Activated CD4-positive, alpha-beta T cell treated with anti-CD3 and anti-CD28 coated beads, Interleukin-2, amount 10 ng/mL, durations not matched to agents 24 days and 14 days (primary cell): ENCODE results near the gene CREB5. TPM values are rescaled to one million over a fixed set of nuclear protein-coding genes. Genes with fewer than 3 reads are reported as not detected.
"Not testable (repeated sequence)": the region's sequence is repeated elsewhere in the genome, so short reads cannot be mapped to it uniquely, and the experiment has no call there.

ENCODE experiments used
- DNase-seq: peaks from one replicate; pipeline ENCODE4 v3.0.0; 2022
- H3K27ac Mint-ChIP-seq: one replicate; pipeline ENCODE4 v1.8.0; 2022; ENCODE audit warnings: mild to moderate bottlenecking, mixed read lengths
- H3K27me3 Mint-ChIP-seq: one replicate; pipeline ENCODE4 v1.8.0; 2022; ENCODE audit warnings: mixed read lengths
- H3K36me3 Mint-ChIP-seq: one replicate; pipeline ENCODE4 v1.8.0; 2022; ENCODE audit warnings: low read depth, mild to moderate bottlenecking, mixed read lengths
- H3K4me1 Mint-ChIP-seq: one replicate; pipeline ENCODE4 v1.8.0; 2021; ENCODE audit warnings: mixed read lengths
- H3K4me3 Mint-ChIP-seq: one replicate; pipeline ENCODE4 v1.8.0; 2022; ENCODE audit warnings: mild to moderate bottlenecking, moderate library complexity, mixed read lengths
- H3K9me3 Mint-ChIP-seq: one replicate; pipeline ENCODE4 v1.8.0; 2021; ENCODE audit warnings: mixed read lengths
- intact Hi-C: fragments of 100-400 bp; cut with micrococcal nuclease; formaldehyde crosslinking; loops from one replicate; pipeline ENCODE4 v1.15.1; 2023
- total RNA-seq: library from RNA; stranded (reverse); gene quantifications from 2 replicates; pipeline ENCODE4 v1.2.3, GENCODE V29; 2022

The CREB5 gene
- total RNA-seq, 1 donor from 2014 or later: not detected

DNA sequence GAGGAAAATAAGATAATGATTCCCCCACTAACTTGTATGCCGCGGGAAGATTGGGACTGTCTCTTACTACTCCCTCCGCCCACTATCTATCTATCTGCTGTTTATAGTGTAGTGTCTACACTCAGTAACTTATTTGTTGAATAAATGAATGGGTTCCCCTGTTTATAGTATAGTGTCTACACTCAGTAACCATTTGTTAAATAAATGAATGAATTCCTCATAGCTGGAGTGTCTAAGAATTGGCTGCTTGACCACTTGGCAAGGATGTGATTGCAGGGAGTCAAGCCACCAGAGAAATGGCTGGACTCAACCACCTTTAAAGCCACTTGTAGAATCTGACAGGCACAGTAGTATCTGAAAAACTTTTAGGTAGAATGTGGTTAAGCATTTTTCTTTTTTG lies 398.7 kb downstream of the CREB5 start:
- intact Hi-C loops: no loop called here
- no peak for DNase-seq
- H3K27ac Mint-ChIP-seq: no peak overlapping the region
- H3K4me1 Mint-ChIP-seq: no peaks in the 10 kb centered on the region
- no peaks in the 10 kb centered on the region for H3K36me3 Mint-ChIP-seq
- H3K4me3 Mint-ChIP-seq: no peak overlapping the region
- H3K9me3 Mint-ChIP-seq: no peaks in the 10 kb centered on the region
- H3K27me3 Mint-ChIP-seq: no peaks in the 10 kb centered on the region

DNA sequence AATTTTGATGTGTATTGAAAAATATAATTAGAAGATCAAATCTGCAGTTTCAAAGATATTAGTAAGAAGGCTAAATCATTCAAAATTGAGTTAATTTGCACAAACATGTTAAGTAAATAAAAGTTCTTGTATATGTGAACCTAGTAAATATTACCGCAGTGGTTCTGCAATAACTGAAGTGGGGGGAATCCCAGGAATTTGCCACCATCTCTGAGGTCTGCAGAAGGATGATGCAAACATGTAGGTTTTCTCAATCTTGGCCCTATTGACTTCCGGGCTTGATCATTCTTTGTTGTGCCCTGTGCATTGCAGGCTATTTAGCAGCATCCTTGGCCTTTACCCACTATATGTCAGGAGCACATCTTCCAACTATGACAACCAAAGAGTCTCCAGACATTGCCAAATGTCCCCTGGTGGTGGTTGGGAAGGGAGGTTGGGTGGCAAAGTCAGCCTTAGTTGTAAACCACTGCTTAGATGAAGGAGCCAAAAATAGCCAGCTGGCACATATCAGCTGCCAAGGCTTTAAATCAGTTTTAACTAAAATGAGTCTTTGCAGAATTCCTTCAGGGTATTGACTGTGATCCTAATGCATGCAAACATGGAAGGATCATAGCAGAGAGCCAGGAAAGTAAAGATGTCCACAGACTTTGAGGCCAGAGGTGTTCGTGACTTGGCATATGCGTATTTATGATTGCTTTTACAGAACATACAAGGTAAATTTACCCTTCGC lies 399.5 kb downstream of the CREB5 start:
- intact Hi-C loops: no loop called here
- Mint-ChIP-seq H3K4me3 (no peak overlapping the region), H3K9me3 (no peaks in the 10 kb centered on the region), H3K36me3 (no peaks in the 10 kb centered on the region), H3K4me1 (no peaks in the 10 kb centered on the region), H3K27ac (no peak overlapping the region), H3K27me3 (no peaks in the 10 kb centered on the region)
- no peak for DNase-seq

DNA sequence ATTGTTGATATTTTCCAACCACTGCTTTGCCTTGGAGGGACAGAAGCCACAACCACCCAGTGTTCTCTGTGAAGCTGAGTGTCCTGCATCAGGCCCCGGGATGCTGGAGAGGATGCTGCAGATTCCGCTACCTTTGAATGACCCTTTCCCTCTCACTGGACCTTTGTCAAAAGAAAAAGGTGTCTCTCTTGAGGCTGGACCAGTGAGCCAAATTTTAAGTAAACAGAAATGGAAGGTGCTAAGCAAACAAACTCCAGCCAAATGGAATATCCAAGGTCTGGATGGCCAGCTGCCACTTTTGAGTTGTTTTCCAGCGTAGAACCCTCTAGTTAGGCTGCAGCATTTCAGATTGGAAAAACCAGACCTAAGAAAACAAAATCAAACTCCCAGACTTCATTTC lies 400.3 kb downstream of the CREB5 start:
- Mint-ChIP-seq H3K4me3 (no peak overlapping the region), H3K9me3 (no peaks in the 10 kb centered on the region), H3K27me3 (no peaks in the 10 kb centered on the region), H3K36me3 (no peaks in the 10 kb centered on the region), H3K4me1 (no peaks in the 10 kb centered on the region), H3K27ac (no peak overlapping the region)
- DNase-seq: no peak
- intact Hi-C loops: no loop called here

DNA sequence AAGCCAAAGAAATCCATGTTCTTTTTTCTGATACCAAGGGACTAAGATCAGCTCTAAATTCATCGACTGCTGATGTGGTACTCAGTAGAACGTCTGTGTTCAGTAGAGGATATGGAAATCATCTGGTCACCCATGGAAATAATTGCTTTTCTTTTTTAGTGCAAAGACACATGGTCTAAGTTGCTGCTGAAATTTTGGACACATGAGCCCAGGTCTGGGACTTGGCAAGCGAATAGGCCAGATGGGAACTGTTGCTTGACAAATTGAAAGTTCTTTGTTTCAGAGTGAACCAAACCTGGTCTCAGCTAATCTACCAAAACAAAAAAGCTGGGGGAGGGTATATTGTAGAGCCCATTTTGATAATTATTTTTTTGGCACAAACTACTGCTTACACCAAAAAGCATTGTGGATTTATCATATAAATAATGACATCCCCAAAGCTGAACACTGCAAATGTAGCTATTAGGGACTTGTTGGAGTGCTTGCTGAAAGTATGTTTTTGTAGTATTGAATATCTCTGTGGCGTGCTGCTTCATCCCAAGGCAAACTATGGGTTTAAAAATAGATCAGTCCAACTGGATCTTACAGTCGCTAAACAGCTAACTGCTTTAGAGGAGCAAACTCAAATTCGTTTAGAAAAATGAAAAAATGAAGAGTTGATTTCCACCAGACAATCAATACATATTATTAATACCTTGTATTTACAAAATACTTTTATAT lies 401.1 kb downstream of the CREB5 start:
- intact Hi-C loops: no loop called here
- H3K27ac Mint-ChIP-seq: no peak overlapping the region
- H3K4me1 Mint-ChIP-seq: no peaks in the 10 kb centered on the region
- no peaks in the 10 kb centered on the region for H3K9me3 Mint-ChIP-seq
- no peaks in the 10 kb centered on the region for H3K36me3 Mint-ChIP-seq
- DNase-seq: no peak
- no peak overlapping the region for H3K4me3 Mint-ChIP-seq
- no peaks in the 10 kb centered on the region for H3K27me3 Mint-ChIP-seq

DNA sequence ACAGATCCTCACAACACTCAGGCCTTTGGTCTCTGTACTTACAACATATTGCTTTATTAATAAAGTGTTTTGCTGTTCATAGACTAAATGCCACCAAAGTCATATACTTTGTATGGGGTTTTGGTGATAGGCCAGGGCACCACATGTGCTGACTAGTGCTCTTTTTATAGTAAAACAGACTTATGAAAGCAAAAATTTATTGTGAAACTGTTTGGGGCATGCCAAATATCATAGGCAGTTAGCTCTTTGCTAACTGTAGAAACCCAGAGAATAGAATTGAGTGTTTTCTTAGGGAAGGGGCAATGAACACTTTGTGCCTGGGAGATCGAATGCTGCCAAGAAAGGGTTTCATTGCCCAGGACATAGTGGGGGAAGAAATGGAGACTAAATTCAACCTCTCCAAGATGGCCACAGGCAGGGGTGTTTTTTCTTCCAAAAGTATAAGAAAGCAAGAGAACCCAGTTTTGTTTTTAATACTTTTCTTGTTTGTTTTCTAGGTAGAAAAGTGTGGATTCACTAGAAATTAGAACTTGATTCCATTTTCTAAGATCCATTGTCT lies 403.1 kb downstream of the CREB5 start:
- DNase-seq: no peak
- H3K27ac Mint-ChIP-seq: no peak overlapping the region
- no peak overlapping the region for H3K4me3 Mint-ChIP-seq
- intact Hi-C loops: no loop called here
- no peaks in the 10 kb centered on the region for H3K36me3 Mint-ChIP-seq
- H3K27me3 Mint-ChIP-seq: no peaks in the 10 kb centered on the region
- no peaks in the 10 kb centered on the region for H3K9me3 Mint-ChIP-seq
- no peaks in the 10 kb centered on the region for H3K4me1 Mint-ChIP-seq

DNA sequence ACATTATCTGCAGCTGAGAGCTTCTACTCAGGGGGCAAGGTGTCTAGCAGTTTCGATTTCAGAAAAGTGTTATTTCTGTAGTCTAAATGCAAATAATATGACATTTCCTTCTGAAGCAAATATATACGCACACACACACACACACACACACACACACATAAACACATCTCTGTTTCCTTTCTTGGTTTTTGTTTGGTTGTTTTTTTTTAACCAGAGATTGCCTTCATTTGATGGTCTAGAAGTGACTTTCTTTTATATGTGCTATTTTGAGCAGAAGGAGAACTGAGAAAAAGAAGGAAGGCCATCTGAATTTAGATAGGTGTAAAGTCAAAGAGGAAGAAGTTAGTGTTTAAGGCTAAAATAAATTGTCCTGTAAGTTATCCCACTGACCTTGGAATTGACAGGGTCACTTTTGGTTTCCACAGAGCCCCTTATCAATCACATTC lies 403.6 kb downstream of the CREB5 start:
- no peaks in the 10 kb centered on the region for H3K36me3 Mint-ChIP-seq

DNA sequence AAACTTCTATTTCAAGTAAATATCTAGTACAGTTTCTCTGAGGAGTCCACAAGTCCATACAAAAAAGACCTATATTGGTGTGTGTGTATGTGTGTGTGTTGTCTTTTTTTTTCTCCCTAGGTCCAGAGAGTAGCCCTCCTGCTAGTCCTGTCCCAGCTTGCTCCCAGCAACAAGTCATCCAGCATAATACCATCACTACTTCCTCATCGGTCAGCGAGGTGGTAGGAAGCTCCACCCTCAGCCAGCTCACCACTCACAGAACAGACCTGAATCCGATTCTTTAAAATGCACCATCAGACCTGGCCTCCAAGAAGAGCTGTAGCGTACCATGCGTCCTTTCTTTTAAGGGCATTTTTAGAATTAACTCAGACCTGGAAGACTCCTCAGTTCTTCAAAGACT lies 406.7 kb downstream of the CREB5 start:
- peaks cover 5% of the 10 kb centered on the region for H3K27me3 Mint-ChIP-seq

More for the DNA sequence above, 403.6 kb downstream of the CREB5 start:
- Mint-ChIP-seq H3K9me3 (no peaks in the 10 kb centered on the region), H3K27ac (no peak overlapping the region), H3K4me1 (no peaks in the 10 kb centered on the region), H3K4me3 (no peak overlapping the region), H3K27me3 (no peaks in the 10 kb centered on the region)
- DNase-seq: no peak
- intact Hi-C loops: no loop called here

DNA sequence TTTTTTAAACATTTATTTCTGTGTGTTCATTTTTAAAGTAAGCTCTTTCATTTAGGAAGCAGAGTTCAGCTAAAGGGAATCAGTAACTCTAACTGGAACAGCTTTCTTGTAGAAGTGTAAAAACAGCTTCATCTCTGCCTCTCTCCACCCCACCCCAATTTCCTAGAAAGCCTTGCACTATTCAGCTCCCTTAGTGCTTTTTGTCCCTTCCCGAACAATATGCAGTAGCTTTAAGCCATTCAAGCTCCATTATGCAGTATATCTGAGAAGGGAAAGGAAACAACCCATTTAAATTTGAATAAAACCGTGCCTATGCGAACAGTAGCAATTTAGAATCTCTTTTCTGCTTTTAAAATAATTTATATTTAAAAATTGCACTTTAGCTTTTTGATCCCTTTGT lies 411.3 kb downstream of the CREB5 start:
- Mint-ChIP-seq H3K4me1 (no peaks in the 10 kb centered on the region), H3K4me3 (no peak overlapping the region), H3K27me3 (peaks cover 5% of the 10 kb centered on the region), H3K9me3 (no peaks in the 10 kb centered on the region), H3K36me3 (no peaks in the 10 kb centered on the region), H3K27ac (no peak overlapping the region)
- DNase-seq: no peak
- intact Hi-C loops: no loop called here

More for the DNA sequence above, 406.7 kb downstream of the CREB5 start:
- H3K4me3 Mint-ChIP-seq: no peak overlapping the region
- no peak overlapping the region for H3K27ac Mint-ChIP-seq
- no peak for DNase-seq
- H3K9me3 Mint-ChIP-seq: no peaks in the 10 kb centered on the region
- intact Hi-C loops: no loop called here
- no peaks in the 10 kb centered on the region for H3K4me1 Mint-ChIP-seq
- H3K36me3 Mint-ChIP-seq: no peaks in the 10 kb centered on the region

DNA sequence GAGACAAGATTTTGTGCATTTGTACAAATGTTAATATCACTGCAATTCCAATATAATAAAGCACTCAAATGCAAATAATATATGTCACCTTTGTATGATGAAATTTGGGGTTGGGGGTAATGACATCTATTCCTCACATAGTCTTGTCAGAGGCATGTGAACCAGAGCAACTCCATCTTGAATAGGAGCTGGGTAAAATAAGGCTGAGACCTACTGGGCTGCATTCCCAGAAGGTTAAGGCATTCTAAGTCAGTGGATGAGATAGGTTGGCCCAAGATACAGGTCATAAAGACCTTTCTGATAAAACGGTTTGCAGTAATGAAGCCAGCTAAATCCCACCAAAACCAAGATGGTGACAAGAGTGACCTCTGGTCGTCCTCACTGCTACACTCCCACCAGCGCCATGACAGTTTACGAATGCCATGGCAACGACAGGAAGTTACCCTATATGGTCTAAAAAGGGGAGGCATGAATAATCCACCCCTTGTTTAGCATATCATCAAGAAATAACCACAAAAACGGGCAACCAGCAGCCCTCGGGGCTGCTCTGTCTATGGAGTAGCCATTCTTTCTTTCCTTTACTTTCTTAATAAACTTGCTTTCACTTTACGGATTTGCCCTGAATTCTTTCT lies 413.6 kb downstream of the CREB5 start:
- H3K27ac Mint-ChIP-seq, H3K27me3 Mint-ChIP-seq, intact Hi-C loops, H3K36me3 Mint-ChIP-seq, H3K4me3 Mint-ChIP-seq, H3K9me3 Mint-ChIP-seq, H3K4me1 Mint-ChIP-seq, DNase-seq: not testable (repeated sequence)

DNA sequence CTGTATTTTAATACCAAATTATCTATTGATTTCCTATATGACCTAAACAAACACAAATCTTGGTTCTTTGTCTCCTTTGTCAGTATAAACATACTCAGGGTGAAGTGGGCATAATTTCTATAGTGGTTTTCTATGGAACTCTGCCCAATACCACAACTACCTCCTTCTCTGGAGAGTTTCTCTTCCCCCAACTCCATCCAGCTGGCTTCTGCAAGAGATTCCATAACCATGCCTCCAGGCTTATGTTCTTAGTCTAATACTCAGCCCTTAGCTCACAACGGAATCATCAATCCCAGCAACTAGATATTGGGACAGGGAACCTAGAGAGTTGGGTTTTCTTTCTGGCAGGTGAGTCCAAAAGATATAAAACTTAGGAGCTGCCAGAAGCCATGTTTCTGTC lies 418.5 kb downstream of the CREB5 start:
- intact Hi-C loops: no loop called here
- H3K9me3 Mint-ChIP-seq: no peaks in the 10 kb centered on the region
- no peaks in the 10 kb centered on the region for H3K4me1 Mint-ChIP-seq
- H3K4me3 Mint-ChIP-seq: no peak overlapping the region
- no peak overlapping the region for H3K27ac Mint-ChIP-seq
- DNase-seq: no peak
- no peaks in the 10 kb centered on the region for H3K27me3 Mint-ChIP-seq
- H3K36me3 Mint-ChIP-seq: no peaks in the 10 kb centered on the region

DNA sequence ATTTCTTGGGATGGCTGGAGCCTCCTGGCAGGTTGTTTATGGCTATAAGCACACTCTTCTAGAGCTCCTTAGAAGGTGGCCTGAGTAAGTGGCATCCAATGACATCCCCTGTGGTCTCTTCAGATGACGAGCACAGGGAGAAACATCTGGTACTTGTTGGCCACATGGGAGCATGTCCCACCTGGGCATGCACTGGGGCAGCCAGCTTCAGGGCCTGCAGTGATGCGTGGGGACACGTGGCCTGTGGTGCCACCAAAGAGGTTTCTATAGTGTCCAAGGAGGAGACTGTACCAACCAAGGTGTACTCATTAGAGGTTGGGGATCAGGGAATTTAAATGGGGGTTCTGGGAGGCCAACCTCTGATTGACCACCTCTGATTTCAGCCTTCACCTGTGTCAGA lies 420.4 kb downstream of the CREB5 start:
- Mint-ChIP-seq H3K27ac (no peak overlapping the region), H3K4me3 (no peak overlapping the region), H3K36me3 (no peaks in the 10 kb centered on the region), H3K9me3 (no peaks in the 10 kb centered on the region), H3K4me1 (no peaks in the 10 kb centered on the region), H3K27me3 (no peaks in the 10 kb centered on the region)
- intact Hi-C loops: no loop called here
- no peak for DNase-seq

DNA sequence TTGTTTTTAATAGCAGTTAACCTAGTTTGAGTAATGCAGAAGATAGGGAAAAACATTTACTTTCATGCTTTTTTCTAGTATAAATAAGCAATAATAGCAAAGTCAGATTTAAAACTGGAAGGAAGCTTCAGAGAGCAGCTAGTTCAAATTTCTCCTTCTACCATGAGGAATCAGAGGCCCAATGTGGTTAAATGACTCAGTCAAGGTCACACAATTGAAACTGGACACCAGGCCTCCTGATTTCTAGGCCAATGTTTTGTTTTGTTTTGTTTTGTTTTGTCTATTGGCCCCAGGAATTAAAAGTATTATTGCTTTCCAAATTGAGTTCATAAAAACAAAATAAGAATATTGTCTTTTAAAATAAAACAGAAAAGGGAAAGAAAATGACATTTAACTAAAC lies 423.5 kb downstream of the CREB5 start:
- no peaks in the 10 kb centered on the region for H3K36me3 Mint-ChIP-seq
- no peaks in the 10 kb centered on the region for H3K9me3 Mint-ChIP-seq
- no peaks in the 10 kb centered on the region for H3K4me1 Mint-ChIP-seq
- no peak for DNase-seq
- no peaks in the 10 kb centered on the region for H3K27me3 Mint-ChIP-seq
- intact Hi-C loops: no loop called here
- H3K27ac Mint-ChIP-seq: no peak overlapping the region
- H3K4me3 Mint-ChIP-seq: no peak overlapping the region

DNA sequence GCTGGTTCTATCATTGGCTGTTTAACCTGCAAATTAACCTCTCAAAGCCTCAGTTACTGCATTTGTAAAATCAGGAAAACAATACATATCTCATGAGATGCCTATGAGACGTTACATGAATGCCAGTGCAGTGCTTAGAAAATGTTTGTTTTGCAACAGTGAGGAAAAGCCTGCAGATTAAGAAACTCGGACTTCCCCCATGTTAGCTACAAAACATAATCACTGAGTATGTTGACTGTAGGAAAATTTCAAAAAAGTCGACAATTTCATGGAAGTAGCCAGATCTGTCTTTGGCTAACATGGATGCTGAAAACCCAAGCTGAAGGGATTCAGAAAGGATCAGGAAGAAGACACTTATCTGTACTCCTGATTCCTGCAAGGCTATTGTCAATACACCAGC lies 424.4 kb downstream of the CREB5 start:
- Mint-ChIP-seq H3K4me1 (no peaks in the 10 kb centered on the region), H3K27me3 (no peaks in the 10 kb centered on the region), H3K36me3 (no peaks in the 10 kb centered on the region), H3K9me3 (no peaks in the 10 kb centered on the region), H3K27ac (no peak overlapping the region), H3K4me3 (no peak overlapping the region)
- no peak for DNase-seq
- intact Hi-C loops: no loop called here

DNA sequence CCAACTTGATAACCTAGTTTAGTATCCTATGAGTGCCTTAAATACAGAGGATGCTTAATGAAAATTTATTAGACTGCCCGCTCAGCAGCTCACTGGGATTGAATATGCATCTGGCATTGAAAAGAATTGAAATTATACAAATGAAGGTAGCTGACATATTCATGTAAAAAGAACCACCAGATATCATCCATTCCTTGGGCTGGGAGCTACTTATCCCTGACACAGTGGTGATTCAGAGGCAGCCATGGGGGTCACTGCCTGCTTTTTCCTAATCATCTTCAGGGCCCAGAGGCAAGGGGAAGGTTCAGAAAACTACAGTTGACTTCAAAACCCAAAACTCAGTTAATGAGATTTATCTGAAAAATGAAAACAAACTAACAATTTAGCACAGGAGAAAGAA lies 424.9 kb downstream of the CREB5 start:
- intact Hi-C loops: no loop called here
- no peaks in the 10 kb centered on the region for H3K9me3 Mint-ChIP-seq
- DNase-seq: no peak
- H3K36me3 Mint-ChIP-seq: no peaks in the 10 kb centered on the region
- H3K4me1 Mint-ChIP-seq: no peaks in the 10 kb centered on the region
- no peak overlapping the region for H3K27ac Mint-ChIP-seq
- no peak overlapping the region for H3K4me3 Mint-ChIP-seq
- no peaks in the 10 kb centered on the region for H3K27me3 Mint-ChIP-seq
